Activated CD4-positive, alpha-beta T cell treated with anti-CD3 and anti-CD28 coated beads, Interleukin-2, amount 10 ng/mL, durations not matched to agents 7 days and 5 days (primary cell): ENCODE data around the gene CDC42EP1. TPM values are rescaled to one million over a fixed set of nuclear protein-coding genes. Genes with fewer than 3 reads are reported as not detected.

Experiments used
- CTCF ChIA-PET: fragments of 350-600 bp; sonication (Branson Sonifier 250); formaldehyde crosslinking; loops from one replicate; lab custom pipeline; 2021; ENCODE audit warnings: antibody characterized with exemption; lab: Charles Lee
- POLR2A ChIA-PET: fragments of 350-600 bp; sonication (Branson Sonifier 250); formaldehyde crosslinking; loops from one replicate; lab custom pipeline; 2021; ENCODE audit warnings: antibody characterized with exemption; lab: Charles Lee
- DNase-seq: peaks from one replicate; pipeline ENCODE4 v3.0.0-alpha.2; 2020
- H3K27ac Mint-ChIP-seq: one replicate; pipeline ENCODE4 v1.8.0; 2021; ENCODE audit warnings: mild to moderate bottlenecking, moderate library complexity, mixed read lengths
- H3K27me3 Mint-ChIP-seq: one replicate; pipeline ENCODE4 v1.8.0; 2021; ENCODE audit warnings: mixed read lengths
- H3K36me3 Mint-ChIP-seq: one replicate; pipeline ENCODE4 v1.8.0; 2021; ENCODE audit warnings: low read depth, mixed read lengths
- H3K4me1 Mint-ChIP-seq: one replicate; pipeline ENCODE4 v1.8.0; 2021; ENCODE audit warnings: mixed read lengths
- H3K4me3 Mint-ChIP-seq: one replicate; pipeline ENCODE4 v1.8.0; 2021; ENCODE audit warnings: mild to moderate bottlenecking, moderate library complexity, mixed read lengths
- H3K9me3 Mint-ChIP-seq: one replicate; pipeline ENCODE4 v1.8.0; 2021; ENCODE audit warnings: mixed read lengths
- total RNA-seq, 2 experiments: library from RNA; stranded (reverse); gene quantifications; one replicate each; pipeline ENCODE4 v1.2.3, GENCODE V29; 2021

The CDC42EP1 gene
- total RNA-seq, 2 experiments from 2014 or later = 0.30 TPM; not detected in 1

DNA sequence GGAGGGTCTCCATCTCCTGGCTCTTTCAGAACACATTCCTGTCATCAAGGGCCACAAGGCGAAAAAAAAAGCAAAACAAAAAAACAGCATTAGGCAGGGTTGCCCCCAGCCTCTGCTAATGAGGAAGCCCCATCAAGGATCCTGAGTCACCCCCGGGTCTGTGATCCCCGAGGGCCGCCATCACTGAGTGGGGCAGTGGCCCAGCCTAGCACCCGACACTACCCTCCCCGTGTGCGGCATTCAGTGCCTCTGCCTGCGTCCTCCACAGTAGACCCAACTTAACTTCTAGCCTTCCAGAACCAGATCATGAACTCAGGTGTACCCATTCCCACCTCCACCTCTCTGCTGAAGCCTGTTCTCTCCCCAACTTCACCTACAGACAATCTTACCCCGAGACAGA is 6.6 kb upstream of the CDC42EP1 start:
- H3K9me3 Mint-ChIP-seq = no peaks in the 10 kb centered on the region
- no peaks in the 10 kb centered on the region for H3K36me3 Mint-ChIP-seq

DNA sequence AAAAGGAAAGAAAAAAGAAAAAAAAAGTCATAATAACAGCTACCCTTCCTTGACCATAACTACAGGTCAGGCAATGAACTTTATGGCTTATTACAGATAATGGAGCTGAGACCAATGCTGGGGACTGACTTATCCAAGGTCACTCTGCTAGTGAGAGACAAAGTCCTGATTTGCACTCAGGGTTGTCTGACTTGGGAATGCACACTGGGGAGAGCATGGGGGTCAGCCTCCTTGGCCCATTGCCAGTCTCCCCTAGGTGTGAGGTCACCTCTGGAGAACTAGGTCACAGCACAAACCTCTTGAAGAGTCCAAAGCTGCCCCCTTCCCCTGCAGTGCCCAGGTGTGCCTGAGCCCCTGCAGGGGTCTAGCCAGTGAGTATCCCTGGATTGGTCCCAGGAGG is 5.3 kb upstream of the CDC42EP1 start:
- POLR2A ChIA-PET = no interaction called here
- Mint-ChIP-seq H3K9me3 (no peaks in the 10 kb centered on the region), H3K27ac (no peak overlapping the region), H3K27me3 (peaks cover 56% of the 10 kb centered on the region), H3K36me3 (no peaks in the 10 kb centered on the region), H3K4me3 (no peak overlapping the region), H3K4me1 (no peaks in the 10 kb centered on the region)
- no peak for DNase-seq
- CTCF ChIA-PET = interaction anchor here (5.3 kb wide), 1 partner anchor 11 kb away, joined by 35 read pairs; no protein-coding TSS in a partner anchor

More for the DNA sequence above, 6.6 kb upstream of the CDC42EP1 start:
- DNase-seq = no peak
- Mint-ChIP-seq H3K27me3 (peaks cover 48% of the 10 kb centered on the region), H3K4me1 (no peaks in the 10 kb centered on the region), H3K27ac (no peak overlapping the region), H3K4me3 (no peak overlapping the region)
- POLR2A ChIA-PET = interaction anchor here (0.6 kb wide), 1 partner anchor 39 kb away, joined by 3 read pairs; no protein-coding TSS in a partner anchor
- CTCF ChIA-PET = interaction anchor here (1.7 kb wide), 1 partner anchor 12 kb away, joined by 3 read pairs; no protein-coding TSS in a partner anchor

DNA sequence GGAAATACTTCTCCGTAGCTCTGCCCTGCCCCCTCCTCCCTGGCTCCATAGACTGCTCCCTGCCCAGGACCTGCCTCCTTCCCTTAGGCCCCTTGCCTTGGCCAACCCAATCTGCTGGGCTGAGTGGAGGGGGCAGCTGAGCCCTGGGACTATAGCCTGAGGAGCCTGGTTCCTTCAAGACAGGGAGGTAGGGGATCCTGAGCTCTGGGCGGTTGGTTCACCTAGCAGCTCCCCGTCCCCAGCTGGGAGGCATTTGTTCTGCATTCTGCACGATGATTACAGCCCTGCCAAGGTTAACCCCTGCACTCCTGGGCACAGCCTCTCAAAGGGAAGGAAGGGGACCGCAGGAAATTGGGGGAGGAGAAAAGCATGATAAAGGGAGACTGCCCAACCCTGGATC is 3.6 kb upstream of the CDC42EP1 start:
- ChIA-PET POLR2A (no interaction called here), CTCF (interaction anchor here (2.3 to 15.9 kb wide), 3 partner anchors 9 to 36 kb away, joined by 9 to 397 read pairs (median 35); no protein-coding TSS in a partner anchor)
- Mint-ChIP-seq H3K27me3 (peaks cover 56% of the 10 kb centered on the region), H3K4me3 (no peak overlapping the region), H3K4me1 (peaks cover 3% of the 10 kb centered on the region), H3K36me3 (no peaks in the 10 kb centered on the region), H3K9me3 (no peaks in the 10 kb centered on the region), H3K27ac (no peak overlapping the region)
- DNase-seq = no peak

GRCh38 chr22:37557321-37558001 is 2.8 kb upstream of the CDC42EP1 start:
- Mint-ChIP-seq H3K4me3 (no peak overlapping the region), H3K4me1 (peaks cover 8% of the 10 kb centered on the region), H3K27me3 (peaks cover 64% of the 10 kb centered on the region), H3K27ac (no peak overlapping the region), H3K36me3 (no peaks in the 10 kb centered on the region), H3K9me3 (no peaks in the 10 kb centered on the region)
- DNase-seq = no peak
- ChIA-PET POLR2A (no interaction called here), CTCF (interaction anchor here (1.9 to 15.9 kb wide), 4 partner anchors 8 to 35 kb away, joined by 9 to 397 read pairs (median 24); no protein-coding TSS in a partner anchor)

- H3K4me3 Mint-ChIP-seq = no peak overlapping the region
- H3K27ac Mint-ChIP-seq = no peak overlapping the region
- ChIA-PET CTCF (interaction anchor here (1.0 to 15.9 kb wide), 5 partner anchors 7 to 34 kb away, joined by 3 to 397 read pairs (median 12); no protein-coding TSS in a partner anchor), POLR2A (no interaction called here)
- H3K36me3 Mint-ChIP-seq = no peaks in the 10 kb centered on the region
- no peak for DNase-seq
- H3K27me3 Mint-ChIP-seq = peaks cover 73% of the 10 kb centered on the region
- H3K4me1 Mint-ChIP-seq = peaks cover 8% of the 10 kb centered on the region
- H3K9me3 Mint-ChIP-seq = no peaks in the 10 kb centered on the region
These were observed 1.5 kb upstream of the CDC42EP1 start for GRCh38 chr22:37558815-37559214.

GRCh38 chr22:37559521-37559900 is 769 bp upstream of the CDC42EP1 start:
- H3K4me3 Mint-ChIP-seq = no peak overlapping the region

DNA sequence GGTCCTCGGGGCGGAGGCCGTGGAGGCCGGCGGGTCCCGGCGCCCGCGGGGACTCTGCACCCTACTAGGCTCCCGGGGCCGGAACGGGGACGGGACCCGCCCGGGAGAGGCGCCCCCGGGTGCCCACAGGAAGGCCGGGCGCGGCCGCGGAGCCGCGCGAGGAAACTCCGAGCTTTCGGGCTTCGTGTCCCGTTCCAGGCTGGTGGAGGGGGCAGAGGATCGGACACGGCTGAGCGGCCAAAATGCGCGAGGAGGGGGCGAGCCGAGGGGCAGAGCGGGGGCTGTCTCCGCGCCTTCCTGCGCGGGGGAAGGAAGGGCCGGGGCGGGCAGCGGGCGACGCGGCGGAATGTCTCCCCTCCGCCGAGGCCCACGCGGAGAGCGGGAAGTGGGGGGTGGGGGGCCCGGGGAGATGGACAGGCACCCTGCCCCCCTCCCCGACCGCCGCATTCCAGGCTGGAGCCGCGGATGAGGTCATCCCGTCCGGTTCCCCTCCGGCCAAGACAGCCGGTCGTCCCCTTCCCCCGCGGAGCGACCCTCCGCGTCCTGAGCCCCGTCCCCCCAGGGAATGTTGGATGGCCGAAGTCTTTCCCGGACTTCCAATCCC is 430 bp downstream of the CDC42EP1 start:
- H3K4me1 Mint-ChIP-seq = peaks cover 10% of the 10 kb centered on the region
- ChIA-PET POLR2A (no interaction called here), CTCF (interaction anchor here (1.2 to 15.9 kb wide), 3 partner anchors 14 to 46 kb away, joined by 3 to 397 read pairs (median 4); no protein-coding TSS in a partner anchor)
- H3K27me3 Mint-ChIP-seq = peaks cover 72% of the 10 kb centered on the region
- H3K9me3 Mint-ChIP-seq = no peaks in the 10 kb centered on the region
- H3K36me3 Mint-ChIP-seq = no peaks in the 10 kb centered on the region
- no peak overlapping the region for H3K27ac Mint-ChIP-seq
- DNase-seq = no peak
- no peak overlapping the region for H3K4me3 Mint-ChIP-seq

More at GRCh38 chr22:37559521-37559900, 769 bp upstream of the CDC42EP1 start:
- H3K4me1 Mint-ChIP-seq = peaks cover 8% of the 10 kb centered on the region
- no peaks in the 10 kb centered on the region for H3K36me3 Mint-ChIP-seq
- H3K9me3 Mint-ChIP-seq = no peaks in the 10 kb centered on the region
- ChIA-PET POLR2A (no interaction called here), CTCF (interaction anchor here (0.6 to 15.9 kb wide), 4 partner anchors 6 to 143 kb away, joined by 3 to 397 read pairs (median 20); no protein-coding TSS in a partner anchor)
- no peak for DNase-seq
- peaks cover 73% of the 10 kb centered on the region for H3K27me3 Mint-ChIP-seq
- no peak overlapping the region for H3K27ac Mint-ChIP-seq

- Mint-ChIP-seq H3K36me3 (no peaks in the 10 kb centered on the region), H3K9me3 (no peaks in the 10 kb centered on the region), H3K27ac (no peak overlapping the region), H3K4me3 (no peak overlapping the region), H3K27me3 (peaks cover 69% of the 10 kb centered on the region), H3K4me1 (peaks cover 17% of the 10 kb centered on the region)
- DNase-seq = peak; percentile 70
- ChIA-PET POLR2A (no interaction called here), CTCF (interaction anchor here (0.8 to 15.9 kb wide), 15 partner anchors 9 to 279 kb away, joined by 3 to 397 read pairs (median 4); partner anchors contain the start of genes CARD10 and CYTH4)
These were observed 1.1 kb downstream of the CDC42EP1 start for GRCh38 chr22:37561212-37562048.

- peaks cover 64% of the 10 kb centered on the region for H3K27me3 Mint-ChIP-seq
- H3K36me3 Mint-ChIP-seq = no peaks in the 10 kb centered on the region
- POLR2A ChIA-PET = no interaction called here
- no peak overlapping the region for H3K4me3 Mint-ChIP-seq
- DNase-seq = no peak
- no peak overlapping the region for H3K27ac Mint-ChIP-seq
- peaks cover 25% of the 10 kb centered on the region for H3K4me1 Mint-ChIP-seq
- CTCF ChIA-PET = interaction anchor here (0.8 to 15.9 kb wide), 17 partner anchors 8 to 320 kb away, joined by 3 to 397 read pairs (median 4); partner anchors contain the start of genes CARD10, CYTH4 and GGA1
- H3K9me3 Mint-ChIP-seq = no peaks in the 10 kb centered on the region
These were observed 2.0 kb downstream of the CDC42EP1 start for GRCh38 chr22:37562049-37562875.

DNA sequence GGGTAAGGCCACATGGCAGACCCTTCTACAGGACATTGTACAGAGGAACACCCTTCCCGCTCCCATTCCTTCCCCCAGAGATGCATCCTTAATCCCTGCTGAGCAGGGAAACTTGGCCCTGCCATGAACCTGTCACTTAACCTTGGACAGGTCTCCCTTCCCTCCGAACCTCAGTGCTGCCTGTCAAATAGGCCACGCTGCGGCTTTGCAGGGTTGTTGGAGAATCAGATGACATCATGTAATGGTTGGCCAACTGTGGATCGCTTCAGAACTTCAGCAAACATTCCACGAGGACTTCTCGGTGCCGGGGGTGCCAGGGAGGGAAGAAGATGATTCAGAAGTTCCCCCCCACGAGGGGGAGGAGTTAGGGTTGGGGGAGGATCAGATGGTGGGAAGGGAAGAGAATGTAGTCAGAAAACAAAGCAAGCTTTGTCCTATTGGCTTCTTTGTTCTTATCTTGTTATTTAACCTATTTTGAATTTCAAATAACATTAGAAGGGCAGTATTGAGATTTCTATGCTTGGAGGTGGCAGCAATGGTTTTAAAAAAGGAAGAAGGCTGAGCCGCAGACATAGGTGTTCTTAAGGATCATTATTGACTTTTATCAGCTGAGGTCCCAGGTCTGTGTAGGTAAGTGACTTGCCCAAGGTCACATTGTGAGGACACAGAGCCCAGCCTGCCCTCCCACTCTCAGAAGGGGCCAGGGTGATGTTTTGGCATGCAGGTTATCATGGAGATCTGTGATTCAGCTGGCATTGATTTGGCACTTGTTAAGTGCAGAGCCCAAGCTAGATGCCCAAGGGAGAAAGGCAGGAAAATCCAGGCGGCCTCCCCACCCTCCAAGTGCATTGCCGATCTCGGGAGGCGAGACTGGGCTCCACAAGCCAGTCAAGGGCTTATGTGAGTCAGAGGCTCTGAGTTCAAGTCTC is 3.1 kb downstream of the CDC42EP1 start:
- ChIA-PET CTCF (interaction anchor here (0.7 to 15.9 kb wide), 6 partner anchors 7 to 535 kb away, joined by 3 to 397 read pairs (median 10); partner anchors contain the start of gene GGA1), POLR2A (no interaction called here)
- H3K4me3 Mint-ChIP-seq = no peak overlapping the region
- peaks cover 30% of the 10 kb centered on the region for H3K4me1 Mint-ChIP-seq
- H3K9me3 Mint-ChIP-seq = no peaks in the 10 kb centered on the region
- H3K27ac Mint-ChIP-seq = no peak overlapping the region
- no peak for DNase-seq
- H3K27me3 Mint-ChIP-seq = peaks cover 52% of the 10 kb centered on the region
- no peaks in the 10 kb centered on the region for H3K36me3 Mint-ChIP-seq
